DMS79 (cell line): ENCODE measurements around the gene BCAR3.
"Not testable (repeated sequence)": the region's sequence is repeated elsewhere in the genome, so short reads cannot be mapped to it uniquely, and the experiment has no call there.

Experiments
- DNase-seq: peaks from one replicate; lab custom pipeline; 2025; lab: John Stamatoyannopoulos, UW

Gene BCAR3

DNA sequence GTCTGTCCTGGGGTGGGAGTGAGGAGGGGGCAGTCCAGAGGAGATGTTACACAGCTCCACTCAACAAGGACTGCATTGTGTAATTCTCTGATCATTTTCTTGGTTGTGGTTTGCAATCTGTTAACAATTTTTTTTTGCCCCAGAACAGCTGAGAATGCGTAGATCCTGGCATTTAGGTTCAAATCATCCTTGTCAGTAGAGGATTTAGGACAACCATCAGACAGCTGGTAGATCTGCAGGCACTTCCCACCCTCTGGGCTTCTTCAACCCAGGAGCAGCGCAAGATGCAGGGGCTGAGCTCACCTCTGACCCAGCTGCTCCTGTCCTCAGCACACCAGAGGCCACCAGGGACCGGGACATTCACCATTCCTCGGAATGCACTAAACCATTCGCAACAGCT is 13.5 kb downstream of the BCAR3 start:
- no peak for DNase-seq

DNA sequence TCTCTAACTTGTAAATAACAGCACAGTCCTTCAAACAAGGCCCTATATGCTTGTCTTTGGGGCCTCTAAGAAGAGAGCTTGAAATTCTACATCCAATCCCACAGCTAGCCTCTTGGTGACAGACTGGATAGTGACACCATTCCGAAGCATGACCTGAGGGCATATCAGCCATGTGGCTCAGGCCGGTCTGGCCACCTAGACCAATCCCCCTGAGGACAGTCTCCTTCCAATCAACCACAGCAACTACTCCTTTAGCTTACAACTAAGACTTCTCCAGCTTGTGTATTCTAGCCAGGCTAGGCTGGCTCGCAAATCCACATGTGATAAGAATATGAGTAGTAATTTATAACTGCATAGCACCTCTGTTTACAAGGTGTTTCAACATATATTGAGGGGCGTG is 14.0 kb downstream of the BCAR3 start:
- DNase-seq = no peak

DNA sequence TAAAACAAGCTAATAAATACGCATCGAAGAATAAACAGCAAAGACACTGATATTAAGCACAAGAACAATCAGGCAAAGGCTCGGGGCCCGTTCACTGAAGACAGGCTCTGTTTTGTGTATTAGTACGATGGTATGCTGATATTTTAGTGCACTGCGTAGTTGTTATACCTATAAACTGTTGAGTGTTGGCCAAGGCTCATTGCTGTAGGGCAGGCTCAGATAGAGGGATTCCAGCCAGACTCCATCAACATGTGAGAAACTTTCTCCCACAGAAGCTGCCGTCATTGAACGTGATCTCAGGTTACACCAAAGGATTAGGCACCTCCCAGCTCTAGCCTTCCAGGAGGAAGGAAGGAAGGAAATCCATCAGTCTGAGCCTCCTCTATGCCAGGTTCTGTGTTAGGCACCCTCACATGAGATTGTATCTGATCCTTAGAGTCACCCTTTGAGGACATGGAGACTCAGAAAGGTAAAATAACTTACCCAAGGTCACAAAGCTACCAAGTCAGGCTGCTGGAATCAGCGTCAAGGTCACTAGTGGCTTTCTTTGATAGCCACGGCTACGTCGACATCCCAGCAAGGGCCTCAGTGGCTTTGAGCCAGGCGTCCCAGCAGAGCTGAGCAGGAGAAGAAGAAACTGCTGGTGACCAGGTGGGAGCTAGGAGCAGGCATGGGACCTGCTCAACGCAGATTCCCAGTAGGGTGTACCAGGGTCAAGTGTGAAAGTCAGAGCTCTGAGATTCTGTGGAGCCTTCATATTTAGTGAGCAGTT is 14.8 kb downstream of the BCAR3 start:
- DNase-seq = no peak

DNA sequence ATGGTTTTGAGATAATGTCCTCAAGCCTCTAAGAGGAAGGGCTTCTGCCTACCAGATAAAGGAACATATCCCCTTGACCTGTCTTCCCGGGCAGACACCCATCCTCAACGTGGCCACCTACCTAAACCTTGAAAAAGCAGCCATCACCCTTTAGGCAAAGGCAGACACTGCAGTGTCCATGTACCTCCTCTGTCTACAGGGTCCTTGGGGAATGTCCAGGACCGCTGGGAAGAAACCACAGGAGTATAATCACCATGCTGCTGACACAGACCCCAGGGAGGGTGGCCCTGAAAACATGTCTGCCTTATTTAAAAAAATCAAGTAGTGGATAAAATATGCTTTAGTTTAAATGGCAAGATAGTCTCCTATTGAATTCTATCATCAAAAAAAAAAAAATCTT is 16.6 kb downstream of the BCAR3 start:
- DNase-seq = no peak

DNA sequence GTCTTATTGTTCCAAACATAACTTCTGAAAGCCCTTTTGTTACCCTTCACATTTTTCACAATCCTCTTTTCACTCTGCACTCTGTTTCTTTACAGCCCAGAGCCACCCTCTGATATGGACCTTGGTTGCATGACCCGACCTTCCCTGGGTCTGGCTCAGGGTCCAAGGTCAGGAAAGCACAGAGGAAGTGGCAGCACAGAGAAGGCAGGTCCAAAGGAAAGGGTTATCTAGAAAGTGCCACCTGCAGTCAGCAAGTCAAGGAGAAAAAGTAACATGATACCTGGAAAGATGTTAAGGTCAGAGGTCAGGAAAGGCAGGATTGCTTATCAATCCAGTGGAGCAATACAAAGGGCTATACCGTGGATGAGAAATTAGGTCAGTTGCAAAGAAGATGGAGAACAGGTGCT is 18.4 kb downstream of the BCAR3 start:
- DNase-seq = no peak

DNA sequence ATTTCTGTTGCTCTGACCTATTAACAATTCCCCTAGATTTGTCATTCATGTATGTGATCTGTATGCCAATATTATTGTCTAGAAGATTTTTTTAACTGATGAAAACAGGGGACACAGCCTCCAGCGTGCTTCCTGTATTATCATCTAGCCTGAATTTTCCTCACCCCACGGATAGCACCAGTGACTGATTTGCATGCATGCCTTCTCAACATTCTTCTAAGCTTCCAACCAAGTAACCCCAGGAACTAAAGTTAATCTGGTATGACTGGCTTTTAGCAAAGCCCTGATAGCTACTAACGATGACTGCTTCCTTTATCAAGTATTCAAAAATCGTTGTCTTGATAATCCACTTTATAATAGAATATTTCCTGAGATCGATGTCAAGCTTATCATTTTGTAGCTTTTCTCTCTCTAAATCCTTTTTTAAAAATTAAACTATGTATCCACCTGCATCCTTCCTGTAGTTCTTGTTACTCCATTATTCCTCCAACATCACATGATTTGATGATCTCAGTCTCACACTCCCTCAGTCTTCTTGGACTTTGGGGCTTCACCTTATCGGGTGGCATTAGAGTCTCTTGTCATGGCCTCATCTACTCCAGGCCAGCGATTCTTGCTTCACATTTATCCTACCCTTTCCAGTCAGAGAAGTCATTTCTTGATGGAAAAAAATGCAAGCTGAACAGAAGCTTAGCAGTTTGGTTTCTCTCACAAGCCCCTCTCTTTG is 19.0 kb downstream of the BCAR3 start:
- no peak for DNase-seq

DNA sequence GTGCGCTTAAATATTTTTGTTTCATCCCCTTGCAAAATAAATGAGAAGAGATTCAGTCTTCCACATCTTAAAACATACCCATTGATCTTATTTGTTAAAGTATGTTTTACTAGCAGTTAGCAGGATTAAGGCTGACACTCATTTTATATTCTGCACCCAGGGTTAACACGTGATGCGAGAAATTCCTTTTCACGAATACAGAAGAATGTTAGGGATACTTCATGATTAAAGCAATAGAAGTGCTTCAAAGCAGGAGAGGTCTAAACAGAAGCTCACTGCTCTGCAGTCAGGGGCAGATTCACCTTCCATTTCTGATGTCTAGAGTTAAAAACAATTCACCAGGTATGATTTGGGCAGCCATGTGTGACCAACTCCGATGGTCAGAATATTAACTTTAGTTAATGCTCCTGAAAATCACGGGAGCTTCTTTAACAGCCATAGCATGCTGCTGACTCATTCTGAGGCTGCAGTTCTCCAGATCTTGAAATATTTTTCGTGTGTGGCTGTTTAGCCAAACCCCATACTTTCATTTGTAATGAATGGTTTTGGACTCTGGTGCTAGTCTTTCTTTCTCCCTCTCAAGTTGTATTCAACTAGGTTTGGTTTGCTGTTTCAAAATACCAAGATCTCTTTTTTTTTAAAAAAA is 19.7 kb downstream of the BCAR3 start:
- DNase-seq = no peak

DNA sequence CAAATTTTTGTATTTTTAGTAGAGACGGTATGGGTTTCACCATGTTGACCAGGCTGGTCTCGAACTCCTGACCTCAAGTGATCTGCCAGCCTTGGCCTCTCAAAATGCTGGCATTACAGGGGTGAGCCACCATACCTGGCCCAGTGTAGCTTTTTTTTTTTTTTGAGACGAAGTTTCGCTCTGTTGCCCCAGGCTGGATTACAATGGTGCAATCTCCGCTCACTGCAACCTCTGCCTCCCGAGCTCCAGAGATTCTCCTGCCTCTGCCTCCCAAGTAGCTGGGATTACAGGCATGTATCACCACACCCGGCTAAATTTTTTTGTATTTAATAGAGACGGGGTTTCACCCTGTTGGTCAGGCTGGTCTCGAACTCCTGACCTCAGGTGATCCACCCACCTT is 20.3 kb downstream of the BCAR3 start:
- not testable (repeated sequence) for DNase-seq

DNA sequence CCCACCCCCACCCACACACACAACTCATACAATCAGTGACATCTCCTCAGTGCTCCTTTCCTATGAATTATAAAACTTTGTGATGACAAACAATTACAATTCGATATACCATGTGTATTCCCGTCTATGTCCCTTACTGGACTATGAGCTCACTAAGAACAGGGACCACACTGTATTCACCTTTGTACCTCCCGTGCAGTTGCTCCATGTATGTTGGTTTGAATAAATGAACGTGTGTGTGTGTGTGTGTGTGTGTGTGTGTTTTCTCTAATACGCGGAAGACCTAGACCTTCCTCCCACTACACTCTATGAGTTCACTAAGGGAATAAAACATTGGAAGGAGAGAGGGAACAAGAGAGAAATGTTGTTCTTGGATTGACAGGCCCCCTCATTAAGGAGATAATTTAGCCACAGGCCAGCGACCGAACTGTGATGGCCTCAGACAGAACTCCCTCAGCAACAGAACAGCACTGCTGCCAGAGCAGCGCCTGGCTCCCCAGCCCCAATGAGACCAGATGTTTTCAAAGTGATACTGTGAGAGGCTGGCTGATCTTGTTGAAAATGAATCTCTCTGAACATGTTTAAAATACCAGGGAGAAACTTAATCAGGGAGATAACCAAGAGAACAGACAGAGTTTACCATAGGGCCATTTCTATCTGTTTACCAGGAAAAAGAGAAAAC is 21.7 kb downstream of the BCAR3 start:
- no peak for DNase-seq

DNA sequence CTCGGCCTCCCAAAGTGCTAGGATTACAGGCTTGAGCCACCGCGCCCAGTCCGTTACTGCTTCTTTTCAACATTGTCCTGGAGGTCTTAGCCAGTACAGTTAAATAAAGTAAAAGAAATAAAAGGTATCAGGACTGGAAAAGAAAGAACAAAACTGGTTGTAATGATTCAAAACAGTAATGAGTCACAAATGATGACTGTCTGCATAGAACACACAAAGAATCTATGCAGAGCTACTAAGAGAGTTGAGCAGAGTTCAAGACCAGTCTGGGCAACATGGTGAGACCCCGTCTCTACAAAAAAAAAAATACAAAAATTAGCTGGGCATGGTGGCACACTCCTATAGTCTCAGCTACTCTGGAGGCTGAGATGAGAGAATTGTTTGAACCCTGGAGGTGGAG is 23.4 kb downstream of the BCAR3 start:
- no peak for DNase-seq

DNA sequence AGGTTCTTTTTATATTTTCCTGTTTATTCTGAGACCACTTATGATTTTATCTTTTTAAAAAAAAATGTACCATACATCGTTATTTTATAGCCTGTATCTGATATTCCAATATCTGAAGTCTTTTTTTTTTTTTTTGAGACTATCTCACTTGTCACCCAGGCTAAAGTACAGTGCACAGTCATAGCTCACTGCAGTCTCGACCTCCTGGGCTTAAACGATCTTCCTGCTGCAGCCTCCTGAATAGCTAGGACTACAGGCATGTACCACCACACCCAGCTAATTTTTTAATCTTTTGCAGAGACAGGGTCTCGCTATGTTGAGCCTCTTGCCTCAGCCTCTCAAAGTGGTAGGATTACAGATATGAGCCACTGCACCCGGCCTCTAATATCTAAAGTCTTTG is 25.1 kb downstream of the BCAR3 start:
- no peak for DNase-seq

DNA sequence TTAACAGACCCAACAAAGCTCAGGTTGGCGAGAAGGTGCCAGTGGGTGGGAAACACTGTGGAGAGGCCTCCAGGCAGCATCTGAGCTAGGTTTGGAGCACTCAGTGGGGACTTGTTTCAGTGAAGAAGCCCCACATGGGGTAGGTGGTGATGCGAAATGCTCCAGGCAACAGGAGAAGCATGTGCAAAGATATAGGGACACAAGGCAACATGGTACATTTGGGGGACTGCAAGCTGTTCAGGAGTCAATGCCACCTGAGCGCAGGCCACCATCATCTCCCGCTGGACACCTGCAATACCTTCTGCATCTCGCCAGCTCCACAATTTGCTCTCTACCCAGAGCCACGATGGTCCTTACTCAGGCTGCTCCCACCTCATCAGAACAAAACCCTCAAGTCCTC is 28.0 kb downstream of the BCAR3 start:
- DNase-seq = no peak

DNA sequence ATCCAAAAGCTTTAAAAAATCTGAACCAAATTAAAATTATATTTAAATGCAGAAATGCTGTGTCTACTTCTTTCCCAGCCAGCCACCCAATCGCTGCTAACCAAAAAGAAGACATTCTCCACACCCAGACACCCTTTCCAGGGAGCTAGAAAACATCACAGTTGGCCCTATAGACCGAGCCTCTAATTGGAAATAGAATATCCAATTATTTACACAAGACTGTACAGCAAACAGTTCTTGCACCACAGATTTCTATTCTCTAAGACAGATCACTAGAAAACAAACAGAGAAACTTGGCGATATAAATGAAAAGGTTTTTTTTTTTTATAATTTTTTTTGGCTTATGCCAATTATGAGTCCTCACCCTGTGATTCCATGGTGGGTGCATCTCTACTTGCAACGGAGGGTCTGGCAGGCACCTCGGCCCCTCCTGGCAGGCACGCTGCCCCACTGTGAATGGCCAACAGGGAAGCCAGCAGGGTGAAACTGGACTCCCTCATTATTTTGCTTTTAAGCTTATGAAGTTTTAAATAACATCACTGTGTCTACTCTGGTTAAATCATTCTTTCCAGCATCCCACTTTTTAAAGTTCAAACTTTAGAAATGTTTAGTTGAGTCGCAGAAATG is 29.2 kb downstream of the BCAR3 start:
- no peak for DNase-seq

DNA sequence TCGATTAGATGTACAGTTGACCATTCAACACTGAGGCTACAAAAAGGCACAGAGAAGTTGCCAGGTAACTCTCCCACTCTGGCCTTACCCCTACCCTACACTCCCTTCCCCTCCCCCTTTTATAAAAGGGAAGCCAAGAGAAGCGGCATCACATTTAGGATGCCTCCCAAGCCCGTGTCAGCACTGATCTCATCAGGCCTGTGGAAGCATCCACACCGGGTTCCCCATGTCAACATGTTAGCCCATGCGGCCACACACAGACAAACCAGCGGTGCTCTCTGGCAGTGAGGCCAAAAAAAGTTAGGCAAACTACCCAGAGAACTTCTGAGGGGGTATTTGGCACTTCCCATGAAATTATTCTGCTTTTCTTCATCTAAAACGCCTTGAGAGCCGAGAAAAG is 29.9 kb downstream of the BCAR3 start:
- no peak for DNase-seq

DNA sequence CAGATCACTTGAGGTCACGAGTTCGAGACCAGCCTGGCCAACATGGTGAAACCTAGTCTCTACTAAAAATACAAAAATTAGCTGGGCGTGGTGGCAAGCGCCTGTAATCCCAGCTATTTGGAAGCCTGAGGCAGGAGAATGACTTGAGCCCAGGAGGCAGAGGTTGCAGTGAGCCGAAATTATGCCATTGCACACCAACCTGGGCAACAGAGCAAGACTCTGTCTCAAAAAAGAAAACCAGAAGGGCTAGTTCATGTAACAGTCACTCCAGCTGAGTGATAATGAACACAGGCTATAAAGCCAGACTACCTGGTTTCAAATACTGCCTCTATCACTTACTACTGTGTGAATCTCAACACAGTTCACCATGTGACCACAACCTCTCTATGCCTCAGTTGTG is 31.5 kb downstream of the BCAR3 start:
- DNase-seq = not testable (repeated sequence)

DNA sequence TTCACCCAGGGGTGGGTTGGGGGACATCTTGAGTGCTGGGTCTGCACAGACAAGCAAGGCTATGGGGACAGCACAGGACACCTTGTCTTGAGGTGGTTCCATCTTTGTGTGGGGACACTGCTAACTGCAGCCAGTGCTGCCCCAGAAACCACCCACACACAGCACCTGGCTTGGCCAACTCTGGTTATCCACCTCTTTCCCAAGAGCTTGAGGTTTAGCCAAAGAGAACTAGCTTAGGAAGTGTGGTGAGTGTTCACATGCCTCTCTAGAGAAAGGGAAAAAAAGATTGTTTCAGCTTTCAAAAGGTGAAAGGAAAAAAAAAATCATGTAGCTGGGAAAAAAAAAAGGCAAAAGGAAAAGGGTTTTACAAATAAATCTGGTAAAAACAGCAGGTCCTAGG is 32.4 kb downstream of the BCAR3 start:
- DNase-seq = no peak

DNA sequence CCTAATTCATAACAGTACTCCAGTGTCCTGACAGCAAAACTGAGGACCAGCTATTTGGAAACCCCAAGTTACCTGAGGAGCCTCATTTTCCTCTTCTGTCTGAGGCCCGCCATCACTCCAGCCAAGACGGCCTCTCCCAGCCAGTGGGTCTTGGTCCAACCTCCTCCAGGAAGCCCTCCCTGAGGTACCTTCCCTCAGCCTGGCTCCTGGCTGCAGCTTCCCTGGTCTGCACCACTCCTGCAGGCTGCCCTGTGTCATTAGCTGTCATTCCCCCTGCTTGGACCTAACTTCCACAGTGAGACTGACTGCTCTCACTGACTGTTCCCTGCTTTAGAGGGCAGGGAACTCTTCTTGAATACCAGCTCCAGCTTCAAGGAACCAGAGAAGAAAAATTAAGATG is 33.0 kb downstream of the BCAR3 start:
- DNase-seq = no peak

DNA sequence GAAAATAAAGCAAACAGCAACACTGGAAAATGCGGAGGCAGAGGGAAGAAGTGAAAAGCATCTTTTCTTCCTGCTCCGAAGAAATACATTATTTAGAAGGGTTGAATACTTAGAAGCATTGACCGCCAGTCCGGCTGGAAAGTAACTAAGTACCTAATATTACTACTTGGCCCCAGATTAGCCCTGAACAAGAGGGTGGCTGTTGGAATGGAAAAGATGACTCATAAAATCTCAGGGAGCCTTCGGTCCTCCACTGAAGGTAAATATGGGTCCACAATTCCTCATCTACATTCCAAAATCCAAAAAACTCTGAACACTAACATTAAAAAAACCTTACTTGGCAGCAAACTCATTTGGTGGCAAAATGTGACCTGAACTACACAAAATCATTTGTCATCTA is 40.1 kb downstream of the BCAR3 start:
- DNase-seq = no peak

DNA sequence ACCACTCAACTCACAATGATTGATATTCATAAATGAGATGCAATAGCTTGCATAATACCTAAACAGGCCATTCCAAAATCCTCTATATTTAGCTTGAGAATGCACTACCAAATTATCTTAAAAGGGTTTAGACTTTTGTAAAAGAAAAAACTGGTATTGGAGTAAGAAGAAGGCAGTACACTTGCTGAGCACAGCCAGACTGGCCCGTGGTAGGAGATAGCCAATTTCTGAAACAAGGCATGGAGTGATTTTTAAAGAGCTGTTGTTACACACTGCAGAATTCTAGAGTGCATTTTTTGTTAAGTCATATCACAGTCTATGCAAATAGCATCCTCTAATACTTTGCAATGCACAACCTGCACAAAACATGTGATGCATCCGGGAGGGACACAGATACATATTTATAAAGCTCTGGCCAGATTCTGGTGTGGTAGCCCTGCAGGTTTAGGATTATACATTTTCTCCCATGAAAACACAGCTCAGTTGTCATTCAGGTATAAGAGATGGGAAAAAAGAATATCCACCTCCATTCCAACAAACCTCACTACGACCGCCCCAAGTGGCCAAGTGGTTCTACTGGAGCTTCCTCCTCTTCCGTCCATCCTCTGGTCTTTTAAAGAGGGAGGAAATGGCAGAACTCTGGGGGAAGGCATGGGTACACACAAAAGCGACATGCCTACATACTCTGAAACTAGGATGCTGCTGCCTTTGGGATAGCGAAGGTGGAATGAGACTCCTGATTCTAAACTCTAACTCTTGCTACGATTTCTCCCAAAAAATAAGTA is 40.8 kb downstream of the BCAR3 start:
- no peak for DNase-seq

DNA sequence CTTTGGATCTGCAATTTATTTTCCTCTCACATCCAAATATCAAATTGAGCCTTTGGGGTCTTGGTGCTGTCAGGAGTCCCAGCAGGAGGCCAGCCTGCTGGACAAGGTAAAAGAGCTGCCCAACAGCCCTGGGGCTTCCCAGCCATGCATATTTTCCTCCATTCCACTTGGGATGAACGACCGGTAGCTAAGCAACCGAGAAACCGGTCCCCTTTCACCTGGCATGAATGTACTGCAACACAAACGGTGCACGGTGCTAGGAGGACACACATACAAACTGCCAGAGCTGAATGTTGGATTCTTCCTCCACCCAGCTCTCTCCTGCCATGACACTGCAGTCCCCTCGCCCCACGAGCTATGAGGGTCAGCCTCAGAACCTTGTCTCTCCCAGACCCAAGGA is 42.7 kb downstream of the BCAR3 start:
- no peak for DNase-seq

DNA sequence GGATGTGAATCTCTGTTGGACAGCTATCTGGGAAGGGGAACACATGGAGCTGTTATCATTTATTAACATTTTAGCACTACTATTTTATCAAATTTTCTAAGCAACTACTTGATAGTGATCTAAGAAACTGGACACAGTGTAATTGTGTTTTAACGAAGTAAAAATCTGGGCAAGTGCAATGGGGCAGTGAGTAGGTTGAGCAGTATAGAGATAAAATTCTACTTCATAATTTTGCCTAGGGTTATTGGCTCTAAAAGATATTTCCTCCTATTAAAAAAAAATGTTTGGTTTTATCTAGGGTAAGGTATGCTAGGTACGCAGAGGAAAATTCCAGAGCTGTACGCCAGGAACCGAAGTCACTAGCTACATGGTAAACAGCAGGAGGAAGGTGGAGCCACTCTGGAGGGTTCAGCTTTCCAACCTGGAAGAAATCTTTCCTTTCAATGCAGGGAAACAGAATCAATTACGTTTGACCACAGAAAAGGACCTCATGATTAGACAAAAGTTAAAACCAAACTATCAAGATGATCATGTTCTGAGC is 43.3 kb downstream of the BCAR3 start:
- no peak for DNase-seq
